ENCODE measurements around the gene NOTCH4.

- TF ChIP-seq CTCF (conservative IDR thresholded peaks at IDR 0.05; ENCODE audit: low read length) = no peak
- no peak for TF ChIP-seq EZH2phosphoT487 (IDR thresholded peaks at IDR 0.05; ENCODE audit: borderline replicate concordance)
Observed at GRCh38 chr6:32190054-32190851, 33.6 kb downstream of the NOTCH4 start, which contains the start of gene PBX2.
